HAP-1 (cell line): ENCODE measurements around the gene TANK.

Source experiments
- DNase-seq, 2 experiments: peaks; one replicate each; pipeline ENCODE4 v3.0.0-alpha.2; 2016 to 2020; ENCODE audit warnings: low spot score in 2 of 2
- H3K27me3 ChIP-seq: fragments of 250-450 bp; sonication (Bioruptor Pico); 2 replicates; pipeline ENCODE4 v1.5.1; 2020; ENCODE audit warnings: low read depth, mild to moderate bottlenecking, moderate library complexity
- H3K36me3 ChIP-seq: fragments of 250-450 bp; sonication (Bioruptor Pico); replicated peaks from 2 replicates; pipeline ENCODE4 v1.5.1; 2020; ENCODE audit warnings: mild to moderate bottlenecking
- H3K4me1 ChIP-seq: fragments of 250-450 bp; sonication (Bioruptor Pico); 2 replicates; pipeline ENCODE4 v1.5.1; 2020; ENCODE audit warnings: mild to moderate bottlenecking
- H3K4me3 ChIP-seq: fragments of 250-450 bp; sonication (Bioruptor Pico); 2 replicates; pipeline ENCODE4 v1.5.1; 2020; ENCODE audit warnings: mild to moderate bottlenecking, moderate library complexity
- H3K9me3 ChIP-seq: fragments of 250-450 bp; sonication (Bioruptor Pico); 2 replicates; pipeline ENCODE4 v1.5.1; 2020; ENCODE audit warnings: mild to moderate bottlenecking, moderate library complexity
- in situ Hi-C: fragments of 300-500 bp; cut with MboI; formaldehyde crosslinking; loops from 3 replicates; pipeline ENCODE4 v1.14.3; 2020; ENCODE audit warnings: low sequenced_read_pairs, inconsistent platforms, mixed read lengths

The TANK gene

GRCh38 chr2:161206471-161207032 is 46.3 kb downstream of the TANK start:
- H3K4me1 ChIP-seq: no peaks in the 10 kb centered on the region; the same call in 1 of the 2 replicates
- in situ Hi-C loops: no loop called here
- no peak for DNase-seq
- no peak overlapping the region for H3K4me3 ChIP-seq
- H3K27me3 ChIP-seq: no peaks in the 10 kb centered on the region
- H3K36me3 ChIP-seq: 0 out of 2 replicates have a peak, but pooled peaks cover 5% of the 10 kb centered on the region
- no peaks in the 10 kb centered on the region for H3K9me3 ChIP-seq

- Histone ChIP-seq H3K36me3 (0 out of 2 replicates have a peak, but pooled peaks cover 5% of the 10 kb centered on the region), H3K4me3 (no peak overlapping the region), H3K4me1 (no peaks in the 10 kb centered on the region; the same call in 1 of the 2 replicates), H3K27me3 (no peaks in the 10 kb centered on the region), H3K9me3 (no peaks in the 10 kb centered on the region)
- DNase-seq: no peak
- in situ Hi-C loops: no loop called here
Observed at GRCh38 chr2:161207941-161208340, 47.7 kb downstream of the TANK start.

- Histone ChIP-seq H3K36me3 (0 out of 2 replicates have a peak, but pooled peaks cover 1% of the 10 kb centered on the region), H3K4me1 (no peaks in the 10 kb centered on the region; the same call in 1 of the 2 replicates), H3K4me3 (no peak overlapping the region), H3K9me3 (no peaks in the 10 kb centered on the region), H3K27me3 (no peaks in the 10 kb centered on the region)
- in situ Hi-C loops: no loop called here
- no peak for DNase-seq
Observed at GRCh38 chr2:161208527-161209139, 48.4 kb downstream of the TANK start.

GRCh38 chr2:161209902-161210301 is 49.7 kb downstream of the TANK start:
- no peak for DNase-seq
- H3K27me3 ChIP-seq: no peaks in the 10 kb centered on the region
- in situ Hi-C loops: no loop called here
- H3K4me1 ChIP-seq: no peaks in the 10 kb centered on the region; the same call in 1 of the 2 replicates
- no peaks in the 10 kb centered on the region for H3K36me3 ChIP-seq
- no peak overlapping the region for H3K4me3 ChIP-seq
- no peaks in the 10 kb centered on the region for H3K9me3 ChIP-seq

- Histone ChIP-seq H3K36me3 (no peaks in the 10 kb centered on the region), H3K27me3 (no peaks in the 10 kb centered on the region), H3K4me3 (no peak overlapping the region), H3K4me1 (no peaks in the 10 kb centered on the region), H3K9me3 (no peaks in the 10 kb centered on the region)
- in situ Hi-C loops: no loop called here
- no peak for DNase-seq
Observed at GRCh38 chr2:161217597-161218185, 57.5 kb downstream of the TANK start.

GRCh38 chr2:161219211-161219610 is 59.0 kb downstream of the TANK start:
- Histone ChIP-seq H3K36me3 (no peaks in the 10 kb centered on the region), H3K4me3 (no peak overlapping the region), H3K27me3 (no peaks in the 10 kb centered on the region), H3K4me1 (no peaks in the 10 kb centered on the region), H3K9me3 (no peaks in the 10 kb centered on the region)
- in situ Hi-C loops: no loop called here
- DNase-seq: no peak

GRCh38 chr2:161223139-161223732 is 63.0 kb downstream of the TANK start:
- H3K27me3 ChIP-seq: no peaks in the 10 kb centered on the region
- no peaks in the 10 kb centered on the region for H3K9me3 ChIP-seq
- peak; percentile 28 to 55 for DNase-seq
- in situ Hi-C loops: no loop called here
- H3K4me3 ChIP-seq: no peak overlapping the region
- H3K36me3 ChIP-seq: no peaks in the 10 kb centered on the region
- H3K4me1 ChIP-seq: peaks cover 7% of the 10 kb centered on the region

- no peak for DNase-seq
- H3K36me3 ChIP-seq: no peaks in the 10 kb centered on the region
Observed at GRCh38 chr2:161228511-161229240, 68.4 kb downstream of the TANK start.

GRCh38 chr2:161230959-161231358 is 70.7 kb downstream of the TANK start:
- H3K4me1 ChIP-seq: peaks cover 1% of the 10 kb centered on the region
- no peak for DNase-seq
- in situ Hi-C loops: no loop called here
- H3K9me3 ChIP-seq: no peaks in the 10 kb centered on the region
- H3K4me3 ChIP-seq: no peak overlapping the region
- H3K27me3 ChIP-seq: no peaks in the 10 kb centered on the region
- H3K36me3 ChIP-seq: no peaks in the 10 kb centered on the region

More at GRCh38 chr2:161228511-161229240, 68.4 kb downstream of the TANK start:
- no peaks in the 10 kb centered on the region for H3K9me3 ChIP-seq
- H3K4me3 ChIP-seq: no peak overlapping the region
- in situ Hi-C loops: no loop called here
- H3K4me1 ChIP-seq: peaks cover 7% of the 10 kb centered on the region
- H3K27me3 ChIP-seq: no peaks in the 10 kb centered on the region

- in situ Hi-C loops: no loop called here
- no peak for DNase-seq
- no peaks in the 10 kb centered on the region for H3K9me3 ChIP-seq
- no peaks in the 10 kb centered on the region for H3K27me3 ChIP-seq
- no peaks in the 10 kb centered on the region for H3K36me3 ChIP-seq
- H3K4me1 ChIP-seq: no peaks in the 10 kb centered on the region
- H3K4me3 ChIP-seq: no peak overlapping the region
Observed at GRCh38 chr2:161232571-161232970, 72.3 kb downstream of the TANK start.

- no peaks in the 10 kb centered on the region for H3K36me3 ChIP-seq
- no peak overlapping the region for H3K4me3 ChIP-seq
- no peak for DNase-seq
- in situ Hi-C loops: no loop called here
- H3K27me3 ChIP-seq: no peaks in the 10 kb centered on the region
- H3K9me3 ChIP-seq: no peaks in the 10 kb centered on the region
- H3K4me1 ChIP-seq: no peaks in the 10 kb centered on the region
Observed at GRCh38 chr2:161233858-161234431, 73.7 kb downstream of the TANK start.

GRCh38 chr2:161234627-161235026 is 74.4 kb downstream of the TANK start:
- no peaks in the 10 kb centered on the region for H3K9me3 ChIP-seq
- H3K36me3 ChIP-seq: no peaks in the 10 kb centered on the region
- no peaks in the 10 kb centered on the region for H3K27me3 ChIP-seq
- DNase-seq: no peak
- no peaks in the 10 kb centered on the region for H3K4me1 ChIP-seq
- H3K4me3 ChIP-seq: no peak overlapping the region
- in situ Hi-C loops: no loop called here

GRCh38 chr2:161237392-161238264 is 77.4 kb downstream of the TANK start:
- Histone ChIP-seq H3K9me3 (no peaks in the 10 kb centered on the region), H3K4me3 (no peak overlapping the region)
- no peak for DNase-seq

More at GRCh38 chr2:161237392-161238264, 77.4 kb downstream of the TANK start:
- in situ Hi-C loops: no loop called here
- H3K27me3 ChIP-seq: no peaks in the 10 kb centered on the region
- no peaks in the 10 kb centered on the region for H3K36me3 ChIP-seq
- no peaks in the 10 kb centered on the region for H3K4me1 ChIP-seq
